Stimulated activated memory B cell treated with anti-CD40 and anti-IgM and Interleukin-4, amounts not matched to agents 10 μg/mL and 1 μg/mL and 100 μg/mL, for 72 hours (primary cell): ENCODE results near the gene CRYZ.

Experiments
- ATAC-seq: fragments of 150-1000 bp; cut with Tn5 transposase; 2 replicates; pipeline ENCODE4 v1.10.0; 2021
- H3K27ac Mint-ChIP-seq: one replicate; pipeline ENCODE4 v1.8.0; 2022; ENCODE audit warnings: mild to moderate bottlenecking, mixed read lengths
- H3K27me3 Mint-ChIP-seq: one replicate; pipeline ENCODE4 v1.8.0; 2022; ENCODE audit warnings: mixed read lengths
- H3K36me3 Mint-ChIP-seq: one replicate; pipeline ENCODE4 v1.8.0; 2022; ENCODE audit warnings: mixed read lengths
- H3K4me1 Mint-ChIP-seq: one replicate; pipeline ENCODE4 v1.8.0; 2022; ENCODE audit warnings: mixed read lengths
- H3K4me3 Mint-ChIP-seq: one replicate; pipeline ENCODE4 v1.8.0; 2022; ENCODE audit warnings: mild to moderate bottlenecking, moderate library complexity, mixed read lengths
- H3K9me3 Mint-ChIP-seq: one replicate; pipeline ENCODE4 v1.8.0; 2022; ENCODE audit warnings: mixed read lengths

CRYZ gene

GRCh38 chr1:74712881-74713280 is 20.0 kb downstream of the CRYZ start:
- Mint-ChIP-seq H3K27me3 (no peaks in the 10 kb centered on the region), H3K4me3 (no peak overlapping the region), H3K4me1 (no peaks in the 10 kb centered on the region), H3K9me3 (no peaks in the 10 kb centered on the region), H3K36me3 (peaks cover 31% of the 10 kb centered on the region), H3K27ac (no peak overlapping the region)
- ATAC-seq: no peak

GRCh38 chr1:74703386-74704182 is 29.3 kb downstream of the CRYZ start:
- Mint-ChIP-seq H3K4me3 (no peak overlapping the region), H3K9me3 (no peaks in the 10 kb centered on the region), H3K27ac (no peak overlapping the region), H3K4me1 (peaks cover 11% of the 10 kb centered on the region), H3K27me3 (no peaks in the 10 kb centered on the region), H3K36me3 (peaks cover 39% of the 10 kb centered on the region)
- no peak for ATAC-seq

GRCh38 chr1:74699331-74699730 is 33.5 kb downstream of the CRYZ start:
- Mint-ChIP-seq H3K36me3 (peaks cover 26% of the 10 kb centered on the region), H3K27ac (no peak overlapping the region), H3K27me3 (no peaks in the 10 kb centered on the region), H3K9me3 (no peaks in the 10 kb centered on the region), H3K4me1 (peaks cover 18% of the 10 kb centered on the region), H3K4me3 (no peak overlapping the region)
- peak; percentile 48 for ATAC-seq

GRCh38 chr1:74697832-74698231 is 35.0 kb downstream of the CRYZ start:
- H3K4me1 Mint-ChIP-seq: peaks cover 16% of the 10 kb centered on the region
- ATAC-seq: no peak
- no peak overlapping the region for H3K27ac Mint-ChIP-seq
- no peak overlapping the region for H3K4me3 Mint-ChIP-seq
- H3K9me3 Mint-ChIP-seq: no peaks in the 10 kb centered on the region
- H3K27me3 Mint-ChIP-seq: no peaks in the 10 kb centered on the region
- peaks cover 11% of the 10 kb centered on the region for H3K36me3 Mint-ChIP-seq

- peaks cover 13% of the 10 kb centered on the region for H3K4me1 Mint-ChIP-seq
- H3K36me3 Mint-ChIP-seq: no peaks in the 10 kb centered on the region
- no peaks in the 10 kb centered on the region for H3K9me3 Mint-ChIP-seq
- ATAC-seq: no peak
- no peaks in the 10 kb centered on the region for H3K27me3 Mint-ChIP-seq
- no peak overlapping the region for H3K4me3 Mint-ChIP-seq
- H3K27ac Mint-ChIP-seq: no peak overlapping the region
Observed at GRCh38 chr1:74693473-74693872, 39.4 kb downstream of the CRYZ start.

- Mint-ChIP-seq H3K9me3 (no peaks in the 10 kb centered on the region), H3K36me3 (no peaks in the 10 kb centered on the region), H3K4me1 (peaks cover 6% of the 10 kb centered on the region), H3K27me3 (no peaks in the 10 kb centered on the region), H3K27ac (no peak overlapping the region), H3K4me3 (no peak overlapping the region)
- ATAC-seq: no peak
Observed at GRCh38 chr1:74690909-74691308, 41.9 kb downstream of the CRYZ start.

- Mint-ChIP-seq H3K27me3 (no peaks in the 10 kb centered on the region), H3K4me1 (peaks cover 6% of the 10 kb centered on the region), H3K4me3 (no peak overlapping the region), H3K27ac (no peak overlapping the region), H3K9me3 (no peaks in the 10 kb centered on the region), H3K36me3 (no peaks in the 10 kb centered on the region)
- ATAC-seq: no peak
Observed at GRCh38 chr1:74690364-74690696, 42.5 kb downstream of the CRYZ start.

- no peaks in the 10 kb centered on the region for H3K27me3 Mint-ChIP-seq
- H3K4me1 Mint-ChIP-seq: peaks cover 6% of the 10 kb centered on the region
- H3K27ac Mint-ChIP-seq: no peak overlapping the region
- no peak overlapping the region for H3K4me3 Mint-ChIP-seq
- ATAC-seq: no peak
- H3K9me3 Mint-ChIP-seq: no peaks in the 10 kb centered on the region
- no peaks in the 10 kb centered on the region for H3K36me3 Mint-ChIP-seq
Observed at GRCh38 chr1:74689621-74690363, 43.1 kb downstream of the CRYZ start.

- Mint-ChIP-seq H3K9me3 (no peaks in the 10 kb centered on the region), H3K4me3 (no peak overlapping the region), H3K4me1 (peaks cover 6% of the 10 kb centered on the region), H3K36me3 (no peaks in the 10 kb centered on the region), H3K27me3 (no peaks in the 10 kb centered on the region), H3K27ac (no peak overlapping the region)
- no peak for ATAC-seq
Observed at GRCh38 chr1:74686928-74687327, 45.9 kb downstream of the CRYZ start.

- no peaks in the 10 kb centered on the region for H3K36me3 Mint-ChIP-seq
- ATAC-seq: no peak
- H3K27ac Mint-ChIP-seq: no peak overlapping the region
- H3K4me3 Mint-ChIP-seq: no peak overlapping the region
- no peaks in the 10 kb centered on the region for H3K27me3 Mint-ChIP-seq
- H3K4me1 Mint-ChIP-seq: peaks cover 16% of the 10 kb centered on the region
- no peaks in the 10 kb centered on the region for H3K9me3 Mint-ChIP-seq
Observed at GRCh38 chr1:74684301-74684700, 48.5 kb downstream of the CRYZ start.

- Mint-ChIP-seq H3K27ac (no peak overlapping the region), H3K4me1 (peaks cover 16% of the 10 kb centered on the region), H3K27me3 (no peaks in the 10 kb centered on the region), H3K9me3 (no peaks in the 10 kb centered on the region), H3K36me3 (no peaks in the 10 kb centered on the region), H3K4me3 (no peak overlapping the region)
- no peak for ATAC-seq
Observed at GRCh38 chr1:74683656-74684055, 49.2 kb downstream of the CRYZ start.

GRCh38 chr1:74681851-74682250 is 51.0 kb downstream of the CRYZ start:
- Mint-ChIP-seq H3K27ac (no peak overlapping the region), H3K27me3 (no peaks in the 10 kb centered on the region), H3K4me1 (peaks cover 16% of the 10 kb centered on the region), H3K9me3 (no peaks in the 10 kb centered on the region), H3K36me3 (no peaks in the 10 kb centered on the region), H3K4me3 (no peak overlapping the region)
- ATAC-seq: no peak

- Mint-ChIP-seq H3K36me3 (no peaks in the 10 kb centered on the region), H3K27me3 (no peaks in the 10 kb centered on the region), H3K4me3 (no peak overlapping the region), H3K9me3 (no peaks in the 10 kb centered on the region), H3K27ac (no peak overlapping the region), H3K4me1 (peaks cover 16% of the 10 kb centered on the region)
- ATAC-seq: peak; percentile 86
Observed at GRCh38 chr1:74681449-74681848, 51.4 kb downstream of the CRYZ start.

- ATAC-seq: peak; percentile 31
- no peak overlapping the region for H3K4me3 Mint-ChIP-seq
- H3K27me3 Mint-ChIP-seq: no peaks in the 10 kb centered on the region
- peaks cover 16% of the 10 kb centered on the region for H3K4me1 Mint-ChIP-seq
- H3K27ac Mint-ChIP-seq: no peak overlapping the region
- no peaks in the 10 kb centered on the region for H3K36me3 Mint-ChIP-seq
- no peaks in the 10 kb centered on the region for H3K9me3 Mint-ChIP-seq
Observed at GRCh38 chr1:74681001-74681400, 51.8 kb downstream of the CRYZ start.

- H3K4me1 Mint-ChIP-seq: peaks cover 18% of the 10 kb centered on the region
- H3K27me3 Mint-ChIP-seq: no peaks in the 10 kb centered on the region
- no peaks in the 10 kb centered on the region for H3K9me3 Mint-ChIP-seq
- ATAC-seq: no peak
- H3K27ac Mint-ChIP-seq: no peak overlapping the region
- H3K4me3 Mint-ChIP-seq: no peak overlapping the region
- no peaks in the 10 kb centered on the region for H3K36me3 Mint-ChIP-seq
Observed at GRCh38 chr1:74679811-74680210, 53.0 kb downstream of the CRYZ start.

GRCh38 chr1:74677926-74678325 is 54.9 kb downstream of the CRYZ start:
- H3K4me1 Mint-ChIP-seq: peaks cover 37% of the 10 kb centered on the region
- no peak overlapping the region for H3K27ac Mint-ChIP-seq
- H3K9me3 Mint-ChIP-seq: no peaks in the 10 kb centered on the region
- no peak for ATAC-seq
- peaks cover 13% of the 10 kb centered on the region for H3K27me3 Mint-ChIP-seq
- H3K36me3 Mint-ChIP-seq: no peaks in the 10 kb centered on the region
- H3K4me3 Mint-ChIP-seq: no peak overlapping the region
